Heart right ventricle (tissue), 16 donors: ENCODE measurements around the gene PRKCE. TPM values are rescaled to one million over a fixed set of nuclear protein-coding genes. Genes with fewer than 3 reads are reported as not detected.

Source experiments
- ATAC-seq, 8 donors: fragments of 200-7000 bp; cut with Tn5 transposase; one replicate each; pipeline ENCODE4 v1.9.1; 2020; ENCODE audit warnings: mild to moderate bottlenecking in 8 of 8, moderate library complexity in 8 of 8, moderate number of reproducible peaks in 1 of 8
- DNase-seq, 2 donors: peaks; one replicate each; pipeline ENCODE4 v3.0.0-alpha.2; 2020
- H3K27ac ChIP-seq, 10 donors: fragments of 200-600 bp; sonication (generic) in 2 of 10; one replicate each; pipeline versions ENCODE4 v1.5.0 to v1.8.0; 2020 to 2022; ENCODE audit warnings: mild to moderate bottlenecking in 3 of 10
- H3K27me3 ChIP-seq, 7 donors: fragments of 200-600 bp; one replicate each; pipeline ENCODE4 v1.8.0; 2021 to 2022; ENCODE audit warnings: mild to moderate bottlenecking in 2 of 7
- H3K36me3 ChIP-seq, 9 donors: fragments of 200-600 bp; sonication (generic) in 1 of 9; one replicate each; pipeline versions ENCODE4 v1.5.0 to v1.8.0; 2020 to 2022; ENCODE audit warnings: mild to moderate bottlenecking in 2 of 9
- H3K4me1 ChIP-seq, 9 donors: fragments of 200-600 bp; sonication (generic) in 1 of 9; one replicate each; pipeline versions ENCODE4 v1.5.0 to v1.8.0; 2020 to 2022; ENCODE audit warnings: mild to moderate bottlenecking in 4 of 9
- H3K4me3 ChIP-seq, 10 donors: fragments of 200-600 bp; sonication (generic) in 2 of 10; one replicate each; pipeline versions ENCODE4 v1.5.0 to v1.8.0; 2020 to 2022; ENCODE audit warnings: mild to moderate bottlenecking in 7 of 10, moderate library complexity in 2 of 10
- H3K9me3 ChIP-seq, 11 donors: fragments of 200-600 bp in 10 of 11; sonication (generic) in 2 of 11; one replicate each; pipeline versions ENCODE4 v1.5.0 to v1.8.0; 2013 to 2022; ENCODE audit warnings: mild to moderate bottlenecking in 2 of 11, control low read depth in 1 of 11, moderate library complexity in 1 of 11
- WGBS, 2 donors: extraction: QIAGEN DNeasy Blood & Tissue Kit; methylation state at CpG; one replicate each; pipeline ENCODE4 v1.1.7; 2013; ENCODE audit warnings: inconsistent platforms in 1 of 2; 5-methylcytosine and 5-hydroxymethylcytosine counted together
- intact Hi-C, 10 donors: fragments of 100-400 bp; cut with DNase I; formaldehyde crosslinking; loops; one replicate each; pipeline versions ENCODE4 v1.11.1 to v1.14.2; 2022
- polyA plus RNA-seq, 2 donors: library from polyadenylated mRNA; stranded (reverse); fragments of 200-250 nt; gene quantifications; one replicate each; pipeline ENCODE4 v1.2.3, GENCODE V29; 2013
- total RNA-seq, 10 donors: library from RNA; stranded (reverse); fragmentation: NEBNext Ultra II Directional in 3 of 10; extraction: Animal tissue kit (Norgen Biotek cat#: 25700) in 3 of 10; gene quantifications; one replicate each; pipeline versions ENCODE4 v1.2.1 to v1.2.4, GENCODE V29; 2021 to 2023
- TF ChIP-seq, protein P1 (sequence below), 9 donors: fragments of 200-600 bp; sonication (generic) in 2 of 9; IDR thresholded peaks; one replicate each; pipeline versions ENCODE4 v1.5.0 to v1.8.0; 2021 to 2022; ENCODE audit warnings: antibody characterized with exemption in 9 of 9, mild to moderate bottlenecking in 5 of 9, moderate library complexity in 1 of 9
- donor health status: Arrhythmogenic right ventricular cardiomyopathy.
- donor health status: ischemic (EF 13 %, LVEDD 7.1; RV severe dilation, severe dysfunction).
- donor health status: healthy with polysubstance abuse.
- donor health status: DM: no; HTN: yes; CAD: no.
- donor health status: DM: no; HTN: no; CAD: no.
- donor health status: ischemic (EF 25% LVEDD 6.9; RV normal size, moderate dysfunction).
- donor health status: ischemic (EF 25% LVEDD 5.7; RV mildly dilated, moderate dysfunction).
- donor health status: healthy.
- donor health status: DM: yes; HTN: yes; CAD: no.
- donor health status: Ischemic cardiomyopathy.
- donor health status: ischemic (EF 35%, LVEDD 5.7; RV mildly dilated, moderate dysfunction).
- donor health status: nonischemic (EF 11% LVEDD 7.7; RV severe dilation, severe dysfunction).
- donor health status: DM: yes; HTN: yes; CAD: no.
- donor health status: PGD.
- donor health status: ischemic (EF 29% LVEDD 5.4; RV normal size, mild dysfunction).
- donor health status: nonischemic (EF 23%, LVEDD 6.1; RV moderate dilation, normal function).

PRKCE gene
- total and polyA plus RNA-seq, 12 donors, result 3.7 to 22.7 (median 16.7) TPM

DNA sequence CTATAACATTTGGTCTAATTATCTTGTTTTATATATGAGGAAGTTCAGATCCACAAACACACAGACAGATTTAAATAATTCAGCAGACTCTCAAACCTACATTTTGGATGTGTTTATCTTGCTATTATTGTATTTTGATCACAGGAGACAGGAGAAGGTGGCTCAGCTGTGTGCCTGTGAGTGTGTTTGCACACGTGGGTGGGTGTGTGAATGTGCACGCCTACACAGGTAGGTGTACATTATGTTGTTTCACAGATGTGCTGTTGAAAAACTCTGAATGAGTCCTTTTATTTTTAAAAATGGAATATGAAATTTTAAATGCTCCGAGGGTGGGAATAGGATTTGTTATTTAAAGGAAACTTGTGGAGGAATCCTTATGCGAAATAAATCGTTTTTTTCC, 183.4 kb downstream of the PRKCE start:
- Histone ChIP-seq H3K4me3 (no peak overlapping the region), H3K27ac (no peak overlapping the region), H3K27me3 (no peaks in the 10 kb centered on the region), H3K4me1 (peaks cover 0 to 32% (median 9%) of the 10 kb centered on the region in 9 donors), H3K9me3 (peaks cover 0 to 16% (median 10%) of the 10 kb centered on the region in 11 donors), H3K36me3 (no peaks in the 10 kb centered on the region)
- ATAC-seq (no peak), DNase-seq (no peak)
- intact Hi-C loops, result no loop called here
- TF ChIP-seq, protein P1, sequence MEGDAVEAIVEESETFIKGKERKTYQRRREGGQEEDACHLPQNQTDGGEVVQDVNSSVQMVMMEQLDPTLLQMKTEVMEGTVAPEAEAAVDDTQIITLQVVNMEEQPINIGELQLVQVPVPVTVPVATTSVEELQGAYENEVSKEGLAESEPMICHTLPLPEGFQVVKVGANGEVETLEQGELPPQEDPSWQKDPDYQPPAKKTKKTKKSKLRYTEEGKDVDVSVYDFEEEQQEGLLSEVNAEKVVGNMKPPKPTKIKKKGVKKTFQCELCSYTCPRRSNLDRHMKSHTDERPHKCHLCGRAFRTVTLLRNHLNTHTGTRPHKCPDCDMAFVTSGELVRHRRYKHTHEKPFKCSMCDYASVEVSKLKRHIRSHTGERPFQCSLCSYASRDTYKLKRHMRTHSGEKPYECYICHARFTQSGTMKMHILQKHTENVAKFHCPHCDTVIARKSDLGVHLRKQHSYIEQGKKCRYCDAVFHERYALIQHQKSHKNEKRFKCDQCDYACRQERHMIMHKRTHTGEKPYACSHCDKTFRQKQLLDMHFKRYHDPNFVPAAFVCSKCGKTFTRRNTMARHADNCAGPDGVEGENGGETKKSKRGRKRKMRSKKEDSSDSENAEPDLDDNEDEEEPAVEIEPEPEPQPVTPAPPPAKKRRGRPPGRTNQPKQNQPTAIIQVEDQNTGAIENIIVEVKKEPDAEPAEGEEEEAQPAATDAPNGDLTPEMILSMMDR (IDR thresholded peaks at IDR 0.05), result no peak
- WGBS, 2 donors, result 95 to 96% methylated on average over 5 of the region's 5 CpGs

DNA sequence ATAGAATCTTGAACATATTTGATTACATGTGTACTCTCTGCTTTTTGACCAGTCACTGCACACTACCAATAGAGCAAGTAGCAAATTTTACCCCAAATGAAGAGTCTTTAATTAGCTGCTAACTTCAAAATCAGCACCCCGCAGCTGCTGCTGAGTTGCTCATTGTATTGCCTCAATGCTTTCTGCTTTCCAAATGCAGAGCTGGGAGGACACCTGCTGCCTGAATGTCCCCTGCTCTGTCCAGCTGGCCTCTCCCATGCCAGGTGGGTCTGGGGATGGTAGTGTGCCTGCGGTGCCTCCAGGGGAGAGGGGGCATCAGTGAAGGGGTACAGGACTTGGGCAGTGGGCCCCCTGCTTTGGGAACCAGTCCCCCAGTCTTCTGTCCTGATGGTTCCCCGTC, 184.8 kb downstream of the PRKCE start:
- H3K4me3 ChIP-seq, result no peak overlapping the region
- H3K27me3 ChIP-seq, result no peaks in the 10 kb centered on the region
- intact Hi-C loops, result no loop called here
- H3K9me3 ChIP-seq, result peaks cover 0 to 2% (median 0%) of the 10 kb centered on the region in 11 donors
- peaks cover 6 to 42% (median 21%) of the 10 kb centered on the region in 9 donors for H3K4me1 ChIP-seq
- ATAC-seq, result no peak
- DNase-seq, result no peak
- TF ChIP-seq, protein P1 (IDR thresholded peaks at IDR 0.05), result no peak
- WGBS, 2 donors, result 95 to 97% methylated on average over 3 of the region's 3 CpGs
- H3K36me3 ChIP-seq, result no peaks in the 10 kb centered on the region
- no peak overlapping the region for H3K27ac ChIP-seq

DNA sequence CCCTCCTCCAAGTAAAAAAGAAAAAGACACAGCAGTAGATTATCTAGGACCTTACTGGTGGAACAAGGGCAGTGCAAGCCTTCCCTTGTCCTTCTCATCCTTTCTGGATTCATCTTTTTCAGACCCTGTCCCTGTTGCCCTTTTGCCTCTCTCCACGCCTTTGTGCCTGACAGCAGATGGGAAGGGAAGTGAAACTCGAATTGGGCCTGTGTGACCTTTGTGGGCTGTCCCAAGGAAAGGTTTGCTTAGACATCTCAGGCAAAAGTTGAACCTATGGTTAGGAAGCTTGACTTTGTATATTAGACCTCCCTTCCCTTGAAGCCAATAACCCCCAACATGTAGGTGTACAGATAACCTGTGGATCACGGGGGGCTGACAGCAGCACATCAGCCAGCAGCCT, 185.3 kb downstream of the PRKCE start:
- Histone ChIP-seq H3K4me3 (no peak overlapping the region), H3K4me1 (peaks cover 8 to 46% (median 25%) of the 10 kb centered on the region in 9 donors), H3K9me3 (no peaks in the 10 kb centered on the region), H3K27me3 (no peaks in the 10 kb centered on the region), H3K27ac (no peak overlapping the region), H3K36me3 (no peaks in the 10 kb centered on the region)
- WGBS, 2 donors, result 84 to 91% methylated on average over 3 of the region's 3 CpGs
- no peak for DNase-seq
- TF ChIP-seq, protein P1 (IDR thresholded peaks at IDR 0.05), result no peak
- ATAC-seq, result no peak
- intact Hi-C loops, result no loop called here

DNA sequence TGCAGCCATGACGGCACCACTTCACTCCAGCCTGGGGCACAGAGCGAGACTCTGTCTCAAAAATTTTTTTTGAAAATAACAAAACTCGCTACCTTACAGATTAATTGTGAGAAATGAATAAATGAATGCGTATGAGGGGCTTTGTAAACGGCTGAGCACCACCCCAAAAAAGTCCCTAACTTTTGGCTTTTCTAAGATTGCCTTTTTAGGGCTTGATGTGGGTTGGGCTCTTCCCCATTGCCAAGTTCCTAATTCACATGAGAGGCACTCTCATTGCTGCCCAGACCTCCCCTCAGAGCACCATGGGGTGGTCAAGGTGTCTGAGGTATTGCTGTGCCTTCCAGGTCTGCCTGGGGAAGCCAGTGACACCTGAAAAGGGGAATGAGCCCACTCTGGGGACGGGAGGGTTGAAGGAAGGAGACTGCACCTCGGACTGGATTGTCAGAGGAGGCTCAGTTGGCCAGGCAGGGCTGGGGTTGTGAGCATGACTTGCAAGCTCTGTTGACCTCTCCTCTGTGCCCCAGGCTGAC, 186.4 kb downstream of the PRKCE start:
- ATAC-seq (no peak), DNase-seq (no peak)
- no peaks in the 10 kb centered on the region for H3K9me3 ChIP-seq
- H3K4me1 ChIP-seq, result peaks cover 8 to 47% (median 28%) of the 10 kb centered on the region in 9 donors
- no peaks in the 10 kb centered on the region for H3K36me3 ChIP-seq
- no peak overlapping the region for H3K4me3 ChIP-seq
- no peak overlapping the region for H3K27ac ChIP-seq
- WGBS, 2 donors, result 84 to 93% methylated on average over 7 of the region's 7 CpGs
- TF ChIP-seq, protein P1 (IDR thresholded peaks at IDR 0.05), result no peak
- no peaks in the 10 kb centered on the region for H3K27me3 ChIP-seq
- intact Hi-C loops, result no loop called here
